Activated CD8-positive, alpha-beta memory T cell treated with anti-CD3 and anti-CD28 coated beads, Interleukin-2, amount 50 U/mL, for 24 hours (primary cell): ENCODE results near the gene ELP2.
"Not testable (repeated sequence)": the region's sequence is repeated elsewhere in the genome, so short reads cannot be mapped to it uniquely, and the experiment has no call there.

Source experiments
- DNase-seq: peaks from one replicate; pipeline ENCODE4 v3.0.0-alpha.2; 2020; ENCODE audit errors: extremely low read depth

ELP2 gene

DNA sequence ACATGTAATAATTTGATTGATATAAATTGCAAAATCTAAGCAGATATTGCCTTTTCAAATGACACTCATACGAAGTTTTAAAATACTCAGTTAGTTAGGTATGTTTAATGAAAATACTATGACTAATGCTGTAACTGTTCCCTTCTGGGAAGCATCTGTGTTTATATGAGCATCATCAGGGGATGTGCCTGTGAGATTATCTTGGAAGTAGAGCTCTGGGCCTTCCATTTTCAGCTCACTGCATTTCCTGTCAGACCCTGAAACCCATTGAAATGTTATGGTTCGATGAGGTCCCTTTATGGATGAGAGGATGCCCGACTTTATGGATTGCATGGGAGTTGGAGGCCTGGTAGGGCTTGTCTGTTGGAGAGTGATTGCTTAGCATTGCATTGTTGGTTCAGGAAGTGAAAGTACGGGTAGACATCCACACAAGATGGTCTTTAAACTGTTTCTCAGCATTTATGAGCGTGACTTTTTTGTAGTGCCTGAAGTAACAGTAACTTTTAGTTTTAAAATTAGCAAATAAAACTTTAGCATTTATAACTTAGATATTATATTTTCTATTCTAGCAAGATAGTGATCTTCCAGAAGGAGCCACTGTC lies 28.7 kb downstream of the ELP2 start:
- DNase-seq, result no peak

DNA sequence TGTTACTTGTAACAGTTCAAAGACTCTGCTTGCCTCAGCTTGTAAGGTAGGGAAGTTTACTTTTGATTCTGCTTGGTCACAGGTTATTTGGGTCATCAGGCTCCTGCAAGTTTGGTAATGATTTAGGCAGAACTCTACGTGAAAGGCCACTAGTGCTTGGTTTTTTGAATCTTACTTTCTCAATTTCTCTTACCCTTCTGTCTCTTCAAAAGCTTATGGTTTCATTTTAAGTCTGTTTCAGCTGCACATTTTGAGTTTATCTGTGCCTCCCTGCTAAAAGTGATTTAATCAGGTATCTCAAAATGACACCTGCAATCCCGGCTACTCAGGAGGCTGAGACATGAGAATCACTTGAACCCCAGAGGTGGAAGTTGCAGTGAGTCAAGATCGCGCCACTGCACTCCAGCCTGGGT lies 31.3 kb downstream of the ELP2 start:
- no peak for DNase-seq

DNA sequence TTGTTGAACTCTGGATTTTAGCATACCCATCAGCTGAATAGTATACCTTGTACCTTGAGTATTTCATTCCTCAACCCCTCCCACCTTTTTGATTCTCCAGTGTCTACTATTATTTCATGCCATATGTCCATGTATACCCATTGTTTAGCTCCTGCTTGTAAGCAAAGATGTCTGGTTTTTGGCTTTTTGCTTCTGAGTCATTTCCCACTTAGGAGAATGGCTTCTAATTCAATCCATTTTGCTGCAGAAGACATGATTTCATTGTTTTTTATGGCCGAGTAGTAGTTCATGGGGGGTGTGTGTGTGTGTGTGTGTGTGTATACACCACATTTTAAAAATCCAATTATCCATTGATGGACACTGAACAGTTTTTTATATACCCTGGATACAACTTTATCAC lies 33.3 kb downstream of the ELP2 start:
- DNase-seq, result no peak

DNA sequence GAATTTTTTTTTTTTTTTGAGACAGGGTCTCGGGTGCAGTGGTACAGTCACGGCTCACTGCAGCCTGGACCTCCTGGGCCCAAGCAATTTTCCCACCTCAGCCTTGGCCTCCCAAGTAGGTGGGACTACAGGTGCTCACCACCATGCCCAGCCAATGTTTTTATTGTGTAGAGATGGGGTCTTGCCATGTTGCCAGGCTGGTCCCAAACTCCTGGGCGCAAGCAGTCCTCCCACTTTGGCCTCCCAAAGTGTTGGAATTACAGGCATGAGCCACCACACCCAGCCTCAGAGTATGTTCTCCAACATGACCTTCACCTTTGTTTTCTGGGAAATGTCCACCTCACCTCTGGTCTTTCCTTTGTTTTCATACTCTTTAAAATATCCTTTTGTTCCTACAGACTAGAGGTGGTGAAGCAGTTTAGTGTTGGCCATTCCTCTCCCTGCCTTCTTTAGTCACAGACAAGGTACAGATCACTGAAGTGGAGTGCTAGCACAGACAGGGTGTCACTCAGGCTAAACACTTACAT lies 38.1 kb downstream of the ELP2 start:
- DNase-seq, result no peak

DNA sequence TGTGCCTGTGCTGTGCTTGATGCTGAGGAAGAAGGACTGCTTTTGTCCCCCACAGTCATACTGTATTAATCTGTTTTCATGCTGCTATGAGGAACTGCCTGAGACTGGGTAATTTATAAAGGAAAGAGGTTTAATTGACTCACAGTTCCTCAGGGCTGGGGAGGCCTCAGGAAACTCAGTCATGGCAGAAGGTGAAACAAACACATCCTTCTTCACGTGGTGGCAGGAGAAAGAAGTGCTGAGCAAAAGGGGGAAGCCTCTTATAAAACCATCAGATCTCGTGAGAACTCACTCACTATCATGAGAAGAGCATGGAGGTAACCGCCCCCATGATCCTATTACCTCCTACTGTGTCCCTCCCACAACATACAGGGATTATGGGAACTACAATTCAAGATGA lies 38.6 kb downstream of the ELP2 start:
- DNase-seq, result not testable (repeated sequence)

DNA sequence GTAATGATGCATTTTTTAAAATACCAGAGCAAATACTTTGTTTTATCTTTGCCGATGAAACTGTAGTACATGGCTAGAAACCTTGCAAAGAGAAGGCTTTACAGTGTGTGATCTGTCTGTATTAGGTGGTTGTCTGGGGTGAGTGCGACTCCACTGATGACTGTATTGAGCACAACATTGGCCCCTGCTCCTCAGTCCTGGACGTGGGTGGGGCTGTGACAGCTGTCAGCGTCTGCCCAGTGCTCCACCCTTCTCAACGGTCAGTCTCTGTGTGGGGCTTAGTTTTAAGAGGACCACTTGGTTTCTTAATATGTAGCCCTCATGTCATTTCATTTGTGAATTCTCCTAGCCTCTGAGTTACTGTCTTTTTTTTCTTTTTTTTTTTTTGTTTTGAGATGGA lies 40.2 kb downstream of the ELP2 start:
- no peak for DNase-seq

DNA sequence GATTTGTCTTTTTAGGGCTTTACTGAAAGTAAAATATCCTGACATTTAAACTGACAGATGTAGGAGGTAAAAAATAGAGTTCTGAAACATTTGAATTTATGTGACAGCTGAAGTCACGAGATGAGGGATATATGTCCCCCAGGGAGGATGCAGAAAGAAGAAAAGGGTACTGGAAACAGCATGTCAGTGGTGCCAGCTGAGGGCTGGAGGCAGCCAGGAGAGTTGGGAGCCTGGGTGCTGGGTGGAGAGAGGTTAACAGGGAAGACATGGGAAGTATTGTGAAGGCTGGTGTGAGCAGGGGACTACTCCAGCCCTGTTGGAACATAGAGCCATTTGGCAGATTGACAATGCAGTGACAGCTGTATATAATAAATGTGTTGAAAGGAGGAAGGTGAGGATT lies 45.8 kb downstream of the ELP2 start:
- DNase-seq, result no peak

DNA sequence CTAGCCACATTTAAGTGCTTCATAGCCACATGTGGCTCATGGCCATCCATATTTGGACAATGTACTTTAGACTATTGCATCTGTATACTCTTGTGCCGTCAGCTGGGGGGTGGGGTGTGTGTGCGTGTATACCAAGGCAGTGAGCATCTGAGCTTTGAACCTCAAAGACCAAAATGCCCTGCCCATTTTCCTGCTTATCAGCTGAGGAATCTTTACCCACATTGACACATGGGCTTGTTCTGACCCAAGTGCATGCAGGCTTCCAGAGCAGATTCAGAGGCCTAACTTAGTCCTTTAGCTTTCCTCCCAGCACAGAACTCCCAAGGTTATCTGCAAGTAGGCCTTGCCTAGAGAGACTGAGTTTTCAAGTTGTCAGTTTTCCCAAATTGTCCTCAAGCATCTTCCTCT lies 46.5 kb downstream of the ELP2 start:
- no peak for DNase-seq

DNA sequence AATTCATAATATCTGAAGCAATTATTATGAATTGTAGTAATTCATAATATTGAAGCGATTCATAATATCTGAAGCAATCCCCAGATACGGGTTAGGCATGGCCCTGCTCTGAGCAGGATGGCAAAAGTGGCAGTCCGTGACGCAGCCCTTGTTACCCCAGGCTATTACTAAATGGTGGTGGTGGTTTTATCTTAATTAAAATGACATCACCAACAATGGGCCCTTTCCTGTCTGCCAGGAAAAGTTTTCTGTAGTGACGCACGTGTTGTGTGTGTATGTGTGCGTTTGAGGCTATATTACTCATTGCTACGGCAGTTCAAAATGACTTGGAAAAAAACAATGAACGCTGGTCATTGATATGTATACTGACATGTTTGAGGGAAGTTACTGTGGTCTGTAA lies 47.0 kb downstream of the ELP2 start:
- no peak for DNase-seq

DNA sequence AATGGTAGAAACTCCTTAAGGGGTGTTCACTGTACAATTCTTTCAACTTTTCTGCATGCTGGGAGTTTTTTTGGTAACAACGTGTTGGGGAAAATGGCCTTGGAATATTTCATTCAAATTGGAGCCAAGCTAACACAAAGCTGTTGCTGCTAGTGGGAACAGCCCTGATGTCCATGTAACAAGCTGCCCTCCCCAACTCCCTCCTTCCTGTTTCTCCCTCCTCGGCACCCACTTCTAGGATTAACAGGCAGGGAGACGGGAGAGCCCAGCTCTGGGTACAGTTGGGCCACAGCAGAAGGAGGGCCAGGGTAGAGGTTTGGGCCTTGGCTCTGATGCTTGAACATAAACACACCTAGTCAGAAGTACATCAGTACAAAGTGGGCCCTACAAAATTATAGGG lies 48.2 kb downstream of the ELP2 start:
- DNase-seq, result no peak

DNA sequence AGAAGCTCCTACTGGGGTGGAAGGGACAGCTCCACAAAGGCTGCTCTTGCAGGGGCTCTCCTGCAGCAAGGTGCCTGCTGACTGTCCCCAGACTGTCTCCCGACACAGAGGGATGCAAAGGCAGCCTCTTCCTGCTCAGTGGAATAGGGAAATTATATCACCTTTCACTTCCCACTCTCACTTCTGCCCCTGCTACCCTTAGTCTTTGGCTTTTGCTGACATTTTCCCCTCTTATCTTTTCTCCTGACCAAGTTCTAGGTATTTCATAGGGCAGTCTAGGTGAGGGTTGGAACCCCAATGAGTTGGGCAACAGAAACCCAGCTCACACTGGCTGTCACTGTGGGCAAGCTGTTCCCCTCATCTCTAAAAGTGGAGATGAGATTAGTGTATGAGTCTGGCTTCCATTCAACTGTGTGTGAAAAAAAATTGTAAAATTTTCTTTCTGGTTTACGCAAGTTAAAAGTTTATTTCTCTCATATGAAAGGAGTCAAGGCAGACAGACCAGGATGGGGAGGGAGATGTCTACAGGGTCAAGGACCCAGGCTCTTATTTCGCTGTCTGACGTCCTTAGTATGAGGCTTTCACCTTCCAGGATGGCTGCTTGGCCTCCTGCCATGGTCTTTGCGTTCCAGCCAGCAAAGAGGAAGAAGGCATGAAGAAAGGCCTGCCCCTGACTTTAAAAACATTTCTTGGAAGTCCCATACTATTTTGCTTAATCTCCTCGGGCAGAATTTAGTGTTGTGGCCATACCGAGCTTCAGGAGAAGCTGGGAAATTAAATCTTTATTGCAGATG lies 50.1 kb downstream of the ELP2 start:
- DNase-seq, result no peak

DNA sequence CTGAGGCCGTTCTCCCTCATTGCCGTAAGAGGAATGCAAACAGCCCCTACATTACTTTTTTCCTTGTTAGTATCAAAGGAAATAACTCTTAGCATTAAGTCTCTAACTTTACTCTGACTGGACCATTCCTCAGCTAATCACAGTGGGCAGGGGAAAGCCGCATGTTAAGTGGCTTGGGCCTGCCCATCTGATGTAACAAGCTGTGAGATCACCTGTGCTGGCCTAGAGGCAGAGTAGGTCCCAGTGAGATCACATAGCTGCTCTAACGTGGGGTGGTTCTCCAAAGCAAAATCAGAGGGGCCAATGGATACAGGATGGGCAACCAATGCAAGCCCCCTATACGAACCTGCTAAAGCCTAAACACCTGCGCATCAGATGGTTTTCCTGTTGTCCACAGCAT lies 51.7 kb downstream of the ELP2 start:
- DNase-seq, result no peak

DNA sequence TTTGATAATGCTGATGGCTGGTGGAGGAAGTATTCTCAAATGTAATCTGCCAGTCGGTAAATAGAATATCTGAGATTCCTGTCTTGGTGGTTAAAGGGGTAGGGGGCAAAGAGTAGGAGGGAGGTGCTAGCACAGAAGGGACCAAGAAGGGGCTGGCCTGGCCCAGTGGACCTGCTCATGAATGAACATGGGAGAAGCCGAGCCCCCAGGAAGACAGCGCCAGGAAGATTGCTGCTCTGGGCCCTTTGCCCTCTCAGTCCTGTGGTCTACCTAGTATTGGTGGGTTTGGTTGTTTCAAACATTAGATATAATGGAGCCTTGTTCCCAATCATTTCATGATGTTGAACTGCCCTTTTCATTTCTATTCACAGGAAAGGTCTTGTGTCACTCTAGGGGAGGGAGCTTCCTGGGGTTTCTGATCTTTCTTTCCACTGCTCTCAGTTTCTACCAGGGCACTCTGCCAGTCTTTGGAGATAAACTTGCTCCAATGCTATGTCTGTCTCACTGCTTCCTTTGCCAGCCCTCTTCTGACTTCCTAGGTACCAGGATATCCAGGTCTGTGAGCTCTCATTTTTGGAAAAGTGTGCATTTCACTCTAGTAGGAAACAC lies 52.3 kb downstream of the ELP2 start:
- DNase-seq, result no peak

DNA sequence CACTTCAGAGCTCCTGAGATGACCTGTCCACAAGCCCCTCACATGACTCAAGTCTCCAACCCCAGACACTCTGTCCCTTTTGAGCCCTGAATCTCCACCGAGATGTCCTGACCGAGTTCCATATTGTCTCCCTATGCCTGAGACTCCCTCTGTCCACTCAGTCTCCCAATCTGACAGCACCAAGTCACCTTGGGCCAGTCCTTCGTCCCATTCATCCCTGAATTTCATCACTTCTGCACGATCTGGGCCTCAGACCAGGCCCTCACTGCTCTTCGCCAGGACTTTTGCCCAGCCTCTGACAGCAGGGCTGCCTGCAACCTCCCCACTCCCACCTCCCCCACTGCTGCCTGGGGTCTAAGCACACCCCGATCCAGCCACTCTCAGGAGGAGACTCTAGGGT lies 53.3 kb downstream of the ELP2 start:
- no peak for DNase-seq

DNA sequence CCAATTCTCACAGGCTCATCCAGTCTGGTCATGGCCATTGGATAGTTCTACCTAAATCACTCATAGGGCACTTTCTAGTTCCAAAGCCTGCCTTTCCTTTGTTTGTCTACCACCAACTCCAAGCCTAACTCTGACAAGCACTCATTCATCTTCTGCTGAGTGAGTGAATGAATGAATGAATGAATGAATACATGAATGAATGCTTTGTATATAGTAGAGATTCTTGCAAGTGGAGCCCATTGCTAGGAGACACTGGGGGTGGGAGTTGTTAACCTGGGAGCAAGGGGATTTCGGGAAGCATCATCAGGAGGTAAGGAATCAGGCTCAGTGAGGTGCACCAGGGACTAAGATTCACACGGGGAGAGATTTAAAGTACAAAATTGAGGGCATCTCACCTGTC lies 54.3 kb downstream of the ELP2 start:
- no peak for DNase-seq

DNA sequence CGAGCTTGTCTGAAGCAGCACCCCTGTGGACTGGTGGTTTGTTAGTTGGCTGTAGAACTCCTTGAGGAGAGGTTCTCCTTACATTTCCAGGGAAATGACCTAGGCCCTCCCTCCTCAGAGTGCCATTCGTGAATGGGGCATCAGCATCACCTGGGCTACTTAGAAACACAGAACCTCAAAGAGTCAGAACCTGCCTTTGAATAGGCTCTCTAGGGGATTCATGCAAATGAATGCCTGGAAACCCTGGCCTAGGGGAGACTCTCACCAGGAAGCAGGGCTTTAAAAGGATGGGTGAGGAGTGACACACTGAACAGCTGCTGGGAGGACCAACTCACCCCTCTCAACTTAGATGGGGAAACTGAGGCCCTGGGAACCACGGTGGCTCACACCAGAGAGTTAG lies 55.5 kb downstream of the ELP2 start:
- no peak for DNase-seq

DNA sequence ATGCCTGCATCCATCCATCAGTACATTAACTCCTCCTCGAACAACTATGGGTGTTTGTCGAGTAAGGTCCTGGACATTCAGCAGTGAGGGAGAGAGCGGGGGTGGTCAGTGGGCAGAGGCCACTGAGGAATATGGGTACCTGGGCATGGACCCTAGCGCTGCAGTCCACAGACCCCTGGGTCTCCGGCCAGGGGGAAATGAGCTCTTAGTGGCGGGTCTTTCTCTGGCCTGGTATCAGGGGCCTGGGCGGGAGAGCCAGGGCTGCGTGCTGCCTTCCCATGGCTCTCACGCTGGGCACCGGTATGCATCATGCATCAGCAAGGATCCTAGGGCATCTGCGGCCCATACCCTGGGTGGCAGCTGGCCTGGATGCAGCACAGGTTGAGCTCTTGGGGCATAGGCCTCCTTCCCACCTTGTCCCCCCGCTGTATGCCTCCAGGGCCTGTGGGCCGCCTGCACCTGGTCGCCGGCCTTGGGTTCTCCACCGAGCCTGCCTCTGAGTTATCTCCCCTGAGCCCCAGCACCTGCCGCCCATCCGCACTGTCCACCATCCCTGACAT lies 56.3 kb downstream of the ELP2 start:
- DNase-seq, result no peak

DNA sequence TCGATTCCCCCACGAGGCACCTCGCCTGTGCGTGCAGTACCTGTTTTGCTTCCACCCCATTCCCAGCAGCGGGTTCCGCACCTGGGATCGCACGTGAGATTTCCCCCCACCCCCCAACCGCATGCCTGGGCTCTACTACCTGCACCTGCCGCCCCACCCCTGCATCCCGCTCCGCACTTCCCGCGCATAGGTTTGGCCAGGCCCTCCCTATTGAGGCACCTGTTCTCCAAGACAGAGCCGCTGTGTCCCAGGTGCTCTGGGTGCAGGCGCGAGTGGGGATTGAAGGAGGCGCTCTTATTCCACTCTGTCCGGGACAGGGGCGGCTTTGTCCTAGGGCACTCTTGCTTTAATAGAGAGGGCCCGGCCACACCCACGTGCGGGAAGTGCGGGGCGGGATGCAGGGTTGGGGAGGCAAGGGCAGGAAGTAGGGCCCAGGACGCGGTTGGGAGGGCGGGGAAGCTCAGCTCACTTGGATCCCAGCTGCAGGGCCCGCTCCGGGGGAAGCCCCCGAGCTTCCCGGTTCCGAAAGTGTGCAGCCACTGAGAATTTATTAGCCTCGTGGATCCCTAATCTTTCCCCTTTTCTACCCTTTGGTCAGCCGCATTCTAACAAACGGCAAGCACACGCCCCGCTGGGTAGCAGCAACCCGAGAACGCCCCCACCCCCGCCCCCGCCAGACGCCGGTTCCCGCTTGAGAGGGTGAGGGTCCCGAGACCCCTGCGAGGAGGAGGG lies 56.9 kb downstream of the ELP2 start:
- DNase-seq, result no peak

DNA sequence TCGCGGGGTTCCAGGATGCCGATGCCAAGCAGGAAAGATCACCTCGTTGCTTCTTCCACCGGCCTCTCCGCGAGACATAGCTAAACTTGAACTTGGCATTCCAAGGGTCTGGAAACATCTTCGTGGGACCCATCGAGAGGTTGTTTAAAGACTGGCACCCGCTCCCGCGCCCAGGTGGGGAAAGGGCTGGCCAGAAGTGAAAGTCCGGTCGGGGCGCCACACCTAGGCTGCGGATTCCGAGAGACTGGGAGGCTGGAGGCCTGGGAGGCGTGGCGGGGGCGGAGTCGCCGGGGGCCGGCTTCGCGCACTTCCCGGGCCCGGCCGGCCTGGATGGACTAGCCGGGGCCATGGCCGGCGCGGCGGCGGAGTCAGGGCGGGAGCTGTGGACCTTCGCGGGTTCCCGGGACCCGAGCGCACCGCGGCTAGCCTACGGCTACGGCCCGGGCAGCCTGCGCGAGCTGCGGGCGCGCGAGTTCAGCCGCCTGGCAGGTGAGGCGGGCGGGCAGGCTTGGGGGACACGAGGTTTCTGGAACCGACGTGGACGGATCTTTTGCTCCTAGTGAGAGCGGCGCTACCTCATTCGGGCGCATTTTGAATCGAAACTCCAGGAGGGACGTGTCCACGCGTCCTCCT lies 57.6 kb downstream of the ELP2 start, which contains the start of gene MOCOS:
TSS of gene MOCOS (plus strand) at position 305 of the 633 bp plus-strand sequence. CDS start at position 348, 43 bp downstream.
- no peak for DNase-seq

DNA sequence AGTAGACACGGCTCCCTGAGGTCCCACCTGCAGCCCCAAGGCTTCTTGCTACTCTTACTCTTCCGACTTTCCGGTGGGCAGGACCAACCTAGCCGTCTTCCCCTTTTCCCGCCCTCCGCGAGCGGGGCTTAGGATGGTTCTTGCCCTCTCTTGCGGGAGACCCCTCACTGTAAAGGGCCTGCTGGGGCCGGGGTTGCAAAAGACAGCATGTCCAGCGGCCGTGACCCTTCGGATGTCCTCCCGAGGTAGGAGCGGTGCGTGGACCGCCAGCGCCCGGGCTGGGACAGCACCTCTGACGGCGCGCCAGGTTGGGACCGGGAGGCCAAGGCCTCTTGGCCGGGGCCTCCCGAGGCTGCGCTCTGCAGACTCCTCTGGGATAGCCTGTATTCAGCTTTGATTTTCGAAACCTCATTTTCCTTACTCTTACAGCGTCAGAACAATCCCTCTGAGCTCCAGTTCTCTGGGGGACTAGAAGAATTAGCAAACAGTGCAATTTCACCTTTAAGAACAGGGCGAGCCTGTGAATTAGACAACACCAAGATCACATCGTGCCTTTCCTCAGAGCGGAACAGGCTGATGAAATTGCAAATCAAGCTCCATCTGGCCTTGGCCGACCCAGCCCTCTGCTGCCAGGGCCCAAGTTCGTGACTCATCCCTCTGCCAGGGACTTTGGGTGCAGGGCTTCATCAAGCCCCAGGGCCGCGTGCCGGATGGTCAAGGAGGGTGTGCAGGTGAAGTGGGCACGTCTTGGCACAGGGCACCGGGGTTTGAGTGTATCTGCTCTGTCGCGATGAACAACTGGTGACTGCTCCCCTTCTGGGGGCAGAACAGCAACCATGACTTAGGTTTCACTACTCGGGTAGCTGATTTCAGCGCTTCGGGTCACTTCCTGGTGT lies 58.4 kb downstream of the ELP2 start:
- DNase-seq, result no peak
